HG02678 (cell line): ENCODE data around the gene FGF18.
"Not testable (repeated sequence)": the region's sequence is repeated elsewhere in the genome, so short reads cannot be mapped to it uniquely, and the experiment has no call there.

ENCODE experiments used
- ATAC-seq: cut with Tn5 transposase; IDR thresholded peaks from one replicate; pipeline ENCODE4 v1.9.1; 2021; ENCODE audit warnings: mild to moderate bottlenecking, moderate library complexity; ENCODE audit not compliant: unreplicated experiment

FGF18 gene

GRCh38 chr5:171418982-171419687 lies at the start of gene FGF18:
TSS of gene FGF18 (plus strand) at chr5:171419647. CDS start at chr5:171420200, 553 bp downstream.
- ATAC-seq: peak; percentile 55

- no peak for ATAC-seq
Measured at GRCh38 chr5:171369898-171370297, 49.5 kb upstream of the FGF18 start.

- ATAC-seq: not testable (repeated sequence)
Measured at GRCh38 chr5:171370881-171371280, 48.6 kb upstream of the FGF18 start.

- ATAC-seq: no peak
Measured at GRCh38 chr5:171371326-171371725, 48.1 kb upstream of the FGF18 start.

GRCh38 chr5:171379961-171380360 lies 39.5 kb upstream of the FGF18 start:
- no peak for ATAC-seq

- not testable (repeated sequence) for ATAC-seq
Measured at GRCh38 chr5:171384416-171384815, 35.0 kb upstream of the FGF18 start.

- not testable (repeated sequence) for ATAC-seq
Measured at GRCh38 chr5:171384999-171385398, 34.4 kb upstream of the FGF18 start.

GRCh38 chr5:171386006-171386671 lies 33.3 kb upstream of the FGF18 start:
- no peak for ATAC-seq

GRCh38 chr5:171386861-171387344 lies 32.5 kb upstream of the FGF18 start:
- ATAC-seq: no peak

GRCh38 chr5:171387345-171387969 lies 32.0 kb upstream of the FGF18 start, which contains the start of gene NPM1:
TSS of gene NPM1 (plus strand) at chr5:171387849. CDS start at chr5:171387949, 100 bp downstream.
- peak; percentile 86 for ATAC-seq

- ATAC-seq: peak; percentile 37
Measured at GRCh38 chr5:171387970-171388815, 31.3 kb upstream of the FGF18 start.

- ATAC-seq: no peak
Measured at GRCh38 chr5:171388816-171389168, 30.7 kb upstream of the FGF18 start.

GRCh38 chr5:171390883-171391677 lies 28.4 kb upstream of the FGF18 start:
- no peak for ATAC-seq

GRCh38 chr5:171391996-171392577 lies 27.4 kb upstream of the FGF18 start:
- no peak for ATAC-seq

GRCh38 chr5:171392585-171393159 lies 26.8 kb upstream of the FGF18 start:
- ATAC-seq: no peak

GRCh38 chr5:171395042-171395441 lies 24.4 kb upstream of the FGF18 start:
- no peak for ATAC-seq

- not testable (repeated sequence) for ATAC-seq
Measured at GRCh38 chr5:171396583-171396982, 22.9 kb upstream of the FGF18 start.

GRCh38 chr5:171397190-171397589 lies 22.3 kb upstream of the FGF18 start:
- no peak for ATAC-seq

- ATAC-seq: no peak
Measured at GRCh38 chr5:171397599-171397998, 21.8 kb upstream of the FGF18 start.
